IMR-90 (cell line): Measurements from ENCODE around the gene DOCK4. TPM values are rescaled to one million over a fixed set of nuclear protein-coding genes. Genes with fewer than 3 reads are reported as not detected.

ENCODE experiments used
- ATAC-seq: fragments of 200-7000 bp; cut with Tn5 transposase; 2 replicates; pipeline ENCODE4 v1.9.1; 2020; ENCODE audit warnings: low read depth, mild to moderate bottlenecking, moderate library complexity
- BruUV-seq: library from RNA; stranded (reverse); fragments of 400-500 nt; replicated peaks from 2 replicates; lab custom pipeline; 2021; lab: Mats Ljungman, UMichigan
- CTCF ChIA-PET: fragments of 300-600 bp; formaldehyde crosslinking; extraction: SDS; loops from one replicate; lab custom pipeline; 2021; ENCODE audit warnings: antibody characterized with exemption; lab: Yijun Ruan, JAX
- POLR2A ChIA-PET: fragments of 300-600 bp; sonication (Branson Sonifier 250); formaldehyde crosslinking; loops from one replicate; lab custom pipeline; 2022; ENCODE audit warnings: antibody characterized with exemption; ENCODE audit not compliant: unreplicated experiment; lab: Charles Lee
- DNase-seq: peaks from one replicate; pipeline ENCODE4 v3.0.0; 2013
- H2AFZ ChIP-seq: replicated peaks from 2 replicates; pipeline ENCODE3; 2013; ENCODE audit warnings: low read length, mild to moderate bottlenecking; ENCODE audit not compliant: poor library complexity
- H2AK5ac ChIP-seq: 2 replicates; pipeline ENCODE4 v1.6.1; 2013; ENCODE audit warnings: low read depth, low read length, inconsistent platforms
- H2AK9ac ChIP-seq: replicated peaks from 2 replicates; pipeline ENCODE3; 2013; ENCODE audit warnings: mild to moderate bottlenecking, low read depth, low read length, moderate library complexity; ENCODE audit not compliant: poor library complexity
- H2BK120ac ChIP-seq: 2 replicates; pipeline ENCODE4 v1.6.1; 2013; ENCODE audit warnings: low read depth, low read length, inconsistent platforms
- H2BK15ac ChIP-seq: 3 replicates; pipeline ENCODE4 v1.6.1; 2013; ENCODE audit warnings: low read depth, low read length, inconsistent platforms
- H2BK20ac ChIP-seq: 2 replicates; pipeline ENCODE4 v1.6.1; 2013; ENCODE audit warnings: low read depth, mild to moderate bottlenecking, inconsistent platforms, low read length, moderate library complexity
- H2BK5ac ChIP-seq: 2 replicates; pipeline ENCODE4 v1.6.1; 2013; ENCODE audit warnings: mild to moderate bottlenecking, low read depth, low read length, inconsistent platforms; ENCODE audit not compliant: poor library complexity, severe bottlenecking
- H3K14ac ChIP-seq: replicated peaks from 2 replicates; pipeline ENCODE4 v1.6.1; 2013; ENCODE audit warnings: low read depth, low read length, inconsistent platforms
- H3K18ac ChIP-seq: 2 replicates; pipeline ENCODE4 v1.6.1; 2013; ENCODE audit warnings: low read depth, low read length, control low read depth
- H3K23ac ChIP-seq: 2 replicates; pipeline ENCODE4 v1.6.1; 2013; ENCODE audit warnings: low read depth, low read length, inconsistent platforms
- H3K27ac ChIP-seq: 2 replicates; pipeline ENCODE4 v1.5.1; 2013; ENCODE audit warnings: mild to moderate bottlenecking, control low read depth, low read length; ENCODE audit not compliant: insufficient read depth
- H3K27me3 ChIP-seq: 2 replicates; pipeline ENCODE4 v1.6.1; 2013; ENCODE audit warnings: low read length; ENCODE audit not compliant: control insufficient read depth, insufficient read depth
- H3K36me3 ChIP-seq: 2 replicates; pipeline ENCODE4 v1.6.1; 2013; ENCODE audit warnings: low read length, mixed read lengths; ENCODE audit not compliant: control insufficient read depth, insufficient read depth
- H3K4ac ChIP-seq: 2 replicates; pipeline ENCODE4 v1.6.1; 2013; ENCODE audit warnings: low read depth, low read length, inconsistent platforms
- H3K4me1 ChIP-seq: 2 replicates; pipeline ENCODE4 v1.6.1; 2013; ENCODE audit warnings: low read length, mixed read lengths; ENCODE audit not compliant: control insufficient read depth, insufficient read depth
- H3K4me2 ChIP-seq: 2 replicates; pipeline ENCODE4 v1.6.1; 2013; ENCODE audit warnings: low read depth, mild to moderate bottlenecking, control low read depth, low read length, moderate library complexity
- H3K4me3 ChIP-seq: 2 replicates; pipeline ENCODE4 v1.5.1; 2013; ENCODE audit warnings: low read depth, mild to moderate bottlenecking, control low read depth, low read length, moderate library complexity; ENCODE audit not compliant: insufficient read depth
- H3K56ac ChIP-seq: 2 replicates; pipeline ENCODE4 v1.6.1; 2013; ENCODE audit warnings: low read length, inconsistent platforms; ENCODE audit not compliant: insufficient read depth; ENCODE audit errors: extremely low read depth
- H3K79me1 ChIP-seq, 2 experiments: 2 replicates each; pipeline ENCODE4 v1.6.1; 2013; ENCODE audit warnings: low read length in 2 of 2, inconsistent platforms in 1 of 2, low read depth in 1 of 2
- H3K9ac ChIP-seq: 2 replicates; pipeline ENCODE4 v1.6.1; 2013; ENCODE audit warnings: low read depth, low read length, control low read depth
- H3K9me1 ChIP-seq: 2 replicates; pipeline ENCODE4 v1.6.1; 2013; ENCODE audit warnings: low read length, inconsistent platforms; ENCODE audit not compliant: insufficient read depth
- H3K9me3 ChIP-seq: 2 replicates; pipeline ENCODE4 v1.6.1; 2013; ENCODE audit warnings: low read length; ENCODE audit not compliant: control insufficient read depth, insufficient read depth
- H4K20me1 ChIP-seq: 2 replicates; pipeline ENCODE4 v1.6.1; 2013; ENCODE audit warnings: low read length, inconsistent platforms; ENCODE audit not compliant: insufficient read depth
- H4K5ac ChIP-seq: 2 replicates; pipeline ENCODE4 v1.6.1; 2013; ENCODE audit warnings: mild to moderate bottlenecking, low read depth, low read length, control low read depth
- H4K8ac ChIP-seq, 2 experiments: 2 replicates each; pipeline ENCODE4 v1.6.1; 2013; ENCODE audit warnings: low read depth in 2 of 2, low read length in 2 of 2, control low read depth in 1 of 2, inconsistent platforms in 1 of 2
- H4K91ac ChIP-seq: 2 replicates; pipeline ENCODE4 v1.6.1; 2013; ENCODE audit warnings: low read depth, low read length, inconsistent platforms; ENCODE audit not compliant: insufficient read depth
- MAFK ChIP-seq: IDR thresholded peaks from 2 replicates; pipeline ENCODE4 v1.6.1; 2012; ENCODE audit warnings: low read depth, low read length, improper control_type of control experiment
- RCOR1 ChIP-seq: IDR thresholded peaks from 2 replicates; pipeline ENCODE4 v1.6.1; 2012; ENCODE audit warnings: mild to moderate bottlenecking, low read length, improper control_type of control experiment; ENCODE audit not compliant: insufficient replicate concordance
- USF2 ChIP-seq: fragments of 150-350 bp; IDR thresholded peaks from 2 replicates; pipeline ENCODE4 v1.6.1; 2017; ENCODE audit warnings: mild to moderate bottlenecking, antibody characterized with exemption, low read length, low read depth
- WGBS, 2 experiments: methylation state at CpG; one replicate each; pipeline versions ENCODE4 v1.1.5 to v1.1.7; 2013; ENCODE audit warnings: missing lambda C conversion rate in 2 of 2; ENCODE audit not compliant: insufficient read length in 1 of 2; ENCODE audit errors: extremely low coverage in 2 of 2; 5-methylcytosine and 5-hydroxymethylcytosine counted together
- dilution Hi-C: fragments of 300-500 bp; cut with HindIII; formaldehyde crosslinking; loops from one replicate; pipeline ENCODE4 v1.14.3; 2018; ENCODE audit warnings: low sequenced_read_pairs; ENCODE audit not compliant: unreplicated experiment
- in situ Hi-C: fragments of 300-500 bp; cut with MboI; formaldehyde crosslinking; loops from 3 replicates; pipeline ENCODE4 v1.14.3; 2019; ENCODE audit warnings: low sequenced_read_pairs, inconsistent platforms, mixed read lengths
- intact Hi-C: fragments of 100-400 bp; cut with micrococcal nuclease; formaldehyde crosslinking; loops from 2 replicates; pipeline ENCODE4 v1.10.0; 2022
- polyA plus RNA-seq, 3 experiments: library from polyadenylated mRNA; depleted of rRNA; stranded (reverse); fragments of >200 nt; gene quantifications; 2 replicates each; pipeline ENCODE4 v1.2.3, GENCODE V29; 2012; ENCODE audit warnings: low replicate concordance in 1 of 3
- total RNA-seq: library from RNA; depleted of rRNA; stranded (reverse); fragments of >200 nt; gene quantifications from 2 replicates; pipeline ENCODE4 v1.2.3, GENCODE V29; 2012
- TF ChIP-seq, protein P1 (sequence below): conservative IDR thresholded peaks from 2 replicates; pipeline ENCODE4 v1.5.1; 2012; ENCODE audit warnings: mild to moderate bottlenecking, low read depth, low read length, improper control_type of control experiment

DOCK4 gene
- total and polyA plus RNA-seq, 2 of the 4 experiments (the other 2 are of a cell fraction): 4.4 to 12.2 TPM

GRCh38 chr7:111855161-111855841 is 350.9 kb downstream of the DOCK4 start (continued):
- TF ChIP-seq USF2: peak; percentile 75

- Histone ChIP-seq H4K8ac (no peak overlapping the region), H2BK15ac (no peak overlapping the region), H3K9me3 (0 out of 2 replicates have a peak, but pooled peaks cover 3% of the 10 kb centered on the region), H3K36me3 (no peaks in the 10 kb centered on the region), H2AK9ac (no peak overlapping the region), H2BK20ac (no peak overlapping the region), H3K27ac (no peak overlapping the region), H3K14ac (no peak overlapping the region), H4K91ac (no peak overlapping the region), H2AFZ (no peak overlapping the region), H2BK5ac (no peak overlapping the region), H2AK5ac (no peak overlapping the region), H3K79me1 (no peaks in the 10 kb centered on the region), H3K4me2 (no peak overlapping the region), H3K9me1 (no peaks in the 10 kb centered on the region), H3K23ac (no peak overlapping the region), H3K9ac (no peak overlapping the region), H3K18ac (no peak overlapping the region), H3K4ac (no peak overlapping the region), H4K5ac (no peak overlapping the region), H3K56ac (no peak overlapping the region), H2BK120ac (no peak overlapping the region), H4K20me1 (no peaks in the 10 kb centered on the region), H3K4me3 (no peak overlapping the region), H3K27me3 (no peaks in the 10 kb centered on the region), H3K4me1 (no peaks in the 10 kb centered on the region)
- ATAC-seq: no peak
- BruUV-seq: no TSS peak
- intact Hi-C loops: no loop called here
- dilution Hi-C loops: no loop called here
- TF ChIP-seq RCOR1: no peak
- no peak for TF ChIP-seq MAFK
- TF ChIP-seq, protein P1, sequence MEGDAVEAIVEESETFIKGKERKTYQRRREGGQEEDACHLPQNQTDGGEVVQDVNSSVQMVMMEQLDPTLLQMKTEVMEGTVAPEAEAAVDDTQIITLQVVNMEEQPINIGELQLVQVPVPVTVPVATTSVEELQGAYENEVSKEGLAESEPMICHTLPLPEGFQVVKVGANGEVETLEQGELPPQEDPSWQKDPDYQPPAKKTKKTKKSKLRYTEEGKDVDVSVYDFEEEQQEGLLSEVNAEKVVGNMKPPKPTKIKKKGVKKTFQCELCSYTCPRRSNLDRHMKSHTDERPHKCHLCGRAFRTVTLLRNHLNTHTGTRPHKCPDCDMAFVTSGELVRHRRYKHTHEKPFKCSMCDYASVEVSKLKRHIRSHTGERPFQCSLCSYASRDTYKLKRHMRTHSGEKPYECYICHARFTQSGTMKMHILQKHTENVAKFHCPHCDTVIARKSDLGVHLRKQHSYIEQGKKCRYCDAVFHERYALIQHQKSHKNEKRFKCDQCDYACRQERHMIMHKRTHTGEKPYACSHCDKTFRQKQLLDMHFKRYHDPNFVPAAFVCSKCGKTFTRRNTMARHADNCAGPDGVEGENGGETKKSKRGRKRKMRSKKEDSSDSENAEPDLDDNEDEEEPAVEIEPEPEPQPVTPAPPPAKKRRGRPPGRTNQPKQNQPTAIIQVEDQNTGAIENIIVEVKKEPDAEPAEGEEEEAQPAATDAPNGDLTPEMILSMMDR: peak; percentile 13; the same call in 1 of the 2 replicates
- no peak for TF ChIP-seq USF2
- ChIA-PET POLR2A (no interaction called here), CTCF (interaction anchor here (1.0 to 2.2 kb wide), 2 partner anchors 18 to 98 kb away, joined by 6 to 13 read pairs; no protein-coding TSS in a partner anchor)
- no peak for DNase-seq
- WGBS, 2 experiments: 95% methylated on average over 4 of the region's 10 CpGs; no CpG with 5 or more reads in 1 of the 2 experiments
- in situ Hi-C loops: loop anchor here (5.0 kb wide), 1 partner anchor 86 kb away; no protein-coding TSS in a partner anchor
Measured at GRCh38 chr7:111853201-111853990, 352.8 kb downstream of the DOCK4 start.
